GM21526 (cell line): ENCODE data around the gene PTPRQ.
"Not testable (repeated sequence)": the region's sequence is repeated elsewhere in the genome, so short reads cannot be mapped to it uniquely, and the experiment has no call there.

ENCODE experiments used
- ATAC-seq: cut with Tn5 transposase; IDR thresholded peaks from one replicate; pipeline ENCODE4 v1.9.1; 2021; ENCODE audit warnings: moderate library complexity; ENCODE audit not compliant: unreplicated experiment, low FRiP score

PTPRQ gene

GRCh38 chr12:80625901-80626300 lies 181.9 kb downstream of the PTPRQ start:
- ATAC-seq = no peak

DNA sequence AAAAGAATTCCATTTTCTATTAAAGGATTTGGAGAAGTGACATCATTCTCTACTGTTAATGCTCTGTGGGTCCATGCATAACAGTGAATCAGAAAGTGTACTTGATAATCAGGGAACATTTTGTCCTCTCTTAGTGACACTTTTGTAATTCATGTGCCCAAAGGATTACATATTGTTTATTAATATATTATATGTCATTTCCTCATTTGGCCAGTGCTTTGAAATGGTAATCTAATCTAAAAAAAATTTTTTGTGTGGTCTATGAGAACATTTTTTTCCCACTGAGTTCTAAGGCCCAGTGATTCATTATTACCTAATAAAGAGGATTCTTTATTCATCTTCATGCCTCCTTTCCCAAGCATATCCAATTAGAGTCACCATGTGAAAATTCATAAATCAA lies 183.7 kb downstream of the PTPRQ start:
- ATAC-seq = no peak

DNA sequence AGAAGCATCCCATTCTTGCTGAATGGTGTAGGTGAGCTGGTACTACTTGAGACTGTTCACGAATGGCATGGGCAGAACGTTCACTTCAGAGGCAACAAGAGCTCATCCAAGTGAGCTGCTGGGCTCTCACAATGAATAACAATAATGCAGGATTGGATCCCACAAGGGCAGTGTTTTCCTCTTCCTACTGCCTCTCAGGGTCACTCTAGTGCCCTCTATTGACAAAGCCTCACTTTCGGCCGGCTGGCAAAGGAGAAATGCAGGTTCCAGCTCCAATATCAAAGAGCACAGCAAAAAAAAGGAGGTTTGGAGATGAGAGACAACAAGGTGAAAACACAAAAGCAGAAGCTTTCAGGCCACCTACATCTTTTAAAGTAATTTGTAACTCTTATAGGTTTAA lies 188.8 kb downstream of the PTPRQ start:
- ATAC-seq = no peak

DNA sequence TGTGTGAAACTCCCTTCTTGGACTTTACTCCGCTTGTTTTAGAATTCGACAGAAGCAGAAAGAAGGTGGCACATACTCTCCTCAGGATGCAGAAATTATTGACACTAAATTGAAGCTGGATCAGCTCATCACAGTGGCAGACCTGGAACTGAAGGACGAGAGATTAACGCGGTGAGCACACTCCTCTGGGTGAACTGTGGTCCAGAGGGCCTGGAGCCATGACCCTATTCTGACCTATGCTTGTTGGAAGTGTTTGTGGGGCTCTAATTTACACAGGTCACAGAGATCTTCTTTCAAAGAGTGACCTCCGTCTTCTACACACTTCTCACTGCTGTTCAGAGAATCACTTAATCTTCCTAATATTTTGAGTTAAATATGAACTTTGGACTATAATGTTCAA lies 190.9 kb downstream of the PTPRQ start:
- ATAC-seq = no peak

DNA sequence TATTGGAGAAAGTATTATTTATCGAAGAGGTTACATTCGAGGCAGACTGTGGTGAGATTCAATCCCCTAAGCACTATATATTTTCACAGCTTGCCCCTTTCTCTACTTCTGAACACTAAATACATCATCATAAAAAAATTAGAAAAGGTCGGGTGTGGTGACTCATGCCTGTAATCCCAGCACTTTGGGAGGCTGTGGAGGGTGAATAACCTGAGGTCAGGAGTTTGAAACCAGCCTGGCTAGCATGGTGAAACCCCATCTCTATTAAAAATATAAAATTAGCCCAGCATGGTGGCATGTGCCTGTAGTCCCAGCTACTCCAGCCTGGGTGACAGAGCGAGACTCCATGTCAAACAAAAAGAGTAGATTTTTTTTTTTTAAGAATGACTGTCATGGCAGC lies 192.8 kb downstream of the PTPRQ start:
- ATAC-seq = no peak

GRCh38 chr12:80641936-80642335 lies 197.9 kb downstream of the PTPRQ start:
- no peak for ATAC-seq

DNA sequence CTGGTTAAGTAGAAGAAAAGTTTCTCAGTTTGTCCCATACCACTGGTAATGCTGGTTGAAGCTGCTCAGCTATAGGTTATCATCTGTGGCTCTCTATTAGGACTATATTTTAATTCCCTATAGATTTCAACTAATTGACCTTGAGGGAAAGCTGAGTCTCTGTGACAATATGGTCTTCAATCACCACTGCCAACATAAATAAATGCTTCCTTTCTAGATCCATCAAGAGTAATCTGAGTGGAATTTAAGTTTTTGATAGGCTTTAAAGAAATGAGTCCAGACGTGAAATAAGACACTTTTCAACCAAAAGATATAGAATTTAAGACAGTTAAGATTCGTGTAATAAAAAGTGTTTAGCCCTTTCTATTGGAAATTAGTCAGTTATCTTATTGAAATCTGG lies 199.9 kb downstream of the PTPRQ start:
- ATAC-seq = no peak

DNA sequence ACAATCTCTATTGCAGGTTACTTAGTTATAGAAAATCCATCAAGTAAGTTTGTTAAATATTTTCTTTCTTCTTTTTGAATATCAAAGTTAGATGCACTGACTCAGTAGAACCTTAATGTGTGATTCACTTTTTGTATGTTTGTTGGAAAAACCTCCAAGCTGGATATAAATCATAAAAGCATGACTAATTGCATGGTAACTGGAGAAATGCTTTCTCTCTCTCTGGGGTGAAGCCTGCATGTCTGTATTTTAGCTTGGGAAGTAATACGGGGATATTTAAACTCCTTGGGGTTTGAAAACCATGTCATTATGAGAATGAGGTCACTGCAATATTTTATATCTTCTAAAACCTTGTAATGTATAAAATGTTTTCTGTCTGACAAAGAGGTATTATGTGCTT lies 204.8 kb downstream of the PTPRQ start:
- ATAC-seq = no peak

GRCh38 chr12:80655751-80656150 lies 211.7 kb downstream of the PTPRQ start:
- ATAC-seq = no peak

DNA sequence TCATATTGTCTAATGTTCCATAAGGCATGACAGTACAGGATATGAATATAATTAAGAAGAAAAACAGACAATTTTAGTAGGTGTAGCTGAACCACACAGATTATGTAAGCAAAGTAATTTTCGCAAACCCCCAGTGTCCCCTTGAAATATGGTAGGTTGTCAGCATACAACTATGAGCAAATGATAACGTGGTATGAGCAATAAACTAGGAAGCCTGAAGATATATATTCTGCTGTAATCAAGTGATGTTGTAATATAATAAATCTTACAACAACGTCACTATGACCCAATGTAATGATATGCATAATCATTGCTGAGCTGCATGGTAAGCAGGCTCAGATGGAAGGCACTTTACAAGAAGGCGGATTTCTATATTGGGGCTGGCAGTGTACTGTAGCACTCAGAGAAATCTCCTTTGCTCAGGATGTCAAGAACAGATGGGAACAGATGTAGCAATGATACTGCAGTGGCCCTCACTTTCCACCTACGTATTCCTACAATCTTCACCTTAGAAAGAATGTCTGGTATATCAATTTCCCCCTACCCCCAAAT lies 215.6 kb downstream of the PTPRQ start:
- no peak for ATAC-seq

DNA sequence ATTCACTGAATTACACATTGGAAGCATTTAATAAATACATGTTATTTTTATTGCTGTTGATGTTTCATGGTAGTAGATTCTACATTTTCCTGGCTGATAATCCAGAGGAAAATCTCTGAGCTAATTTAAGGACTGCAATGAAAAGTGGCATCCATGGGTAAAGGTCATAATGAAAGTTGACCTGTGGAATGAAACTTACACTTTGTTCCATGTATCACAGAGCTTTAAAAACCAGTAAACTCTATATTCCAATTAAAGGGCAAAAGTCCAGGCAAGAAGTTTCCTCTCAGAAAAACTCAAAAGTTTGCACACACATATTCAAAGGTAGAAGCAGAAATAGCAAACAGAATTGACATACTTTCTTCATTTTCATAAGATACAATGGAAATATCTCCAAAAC lies 218.6 kb downstream of the PTPRQ start:
- ATAC-seq = no peak

- ATAC-seq = no peak
Observed at GRCh38 chr12:80670214-80670613, 226.2 kb downstream of the PTPRQ start.

GRCh38 chr12:80676042-80676636 lies 232.1 kb downstream of the PTPRQ start:
- ATAC-seq = not testable (repeated sequence)

DNA sequence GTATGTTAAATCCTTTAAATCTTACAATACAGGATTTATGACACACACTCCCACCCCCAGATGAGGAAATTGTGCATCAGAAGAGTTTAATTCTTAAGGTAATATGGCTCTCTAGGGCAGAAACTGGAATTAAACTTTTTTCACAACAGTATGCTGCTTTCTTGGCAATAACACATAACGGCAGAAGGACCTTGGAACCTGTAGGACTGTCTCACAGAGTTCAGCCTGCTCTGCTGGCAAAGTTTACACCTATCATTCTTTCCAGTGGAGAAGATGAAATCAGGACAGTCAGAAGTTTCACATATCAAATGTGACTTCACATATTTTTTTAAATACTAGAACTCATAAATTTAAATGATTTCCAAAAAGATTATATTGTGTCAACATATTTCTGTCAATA lies 232.8 kb downstream of the PTPRQ start:
- no peak for ATAC-seq

- no peak for ATAC-seq
Observed at GRCh38 chr12:80677994-80678393, 234.0 kb downstream of the PTPRQ start.

- ATAC-seq = no peak
Observed at GRCh38 chr12:80679346-80680131, 235.5 kb downstream of the PTPRQ start.

GRCh38 chr12:80681287-80681686 lies 237.3 kb downstream of the PTPRQ start:
- ATAC-seq = peak; percentile 89

- ATAC-seq = no peak
Observed at GRCh38 chr12:80681786-80682185, 237.8 kb downstream of the PTPRQ start.

- no peak for ATAC-seq
Observed at GRCh38 chr12:80684077-80684495, 240.1 kb downstream of the PTPRQ start.

DNA sequence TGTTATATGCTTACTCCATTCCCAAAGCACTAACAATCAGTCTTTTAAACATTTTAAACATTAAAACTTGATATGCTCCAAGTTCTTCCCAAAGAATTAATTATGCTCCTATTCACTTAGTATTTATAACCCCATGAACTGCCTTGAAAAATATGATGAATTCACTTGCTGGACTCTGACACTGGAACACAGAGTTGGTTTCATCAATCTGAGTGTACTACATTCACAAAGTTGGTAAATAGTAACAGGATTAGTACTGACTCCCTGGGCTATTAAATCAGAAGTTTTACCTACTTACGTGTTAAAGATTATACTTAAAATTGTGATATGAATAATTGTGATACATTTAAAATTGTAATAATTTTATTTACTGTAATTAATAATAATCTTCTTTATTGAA lies 246.1 kb downstream of the PTPRQ start:
- ATAC-seq = no peak

- no peak for ATAC-seq
Observed at GRCh38 chr12:80690513-80690912, 246.5 kb downstream of the PTPRQ start.

GRCh38 chr12:80692114-80692513 lies 248.1 kb downstream of the PTPRQ start:
- ATAC-seq = peak; percentile 88
